ENCODE measurements around the gene OSMR.
A peak's percentile ranks its signal among the peaks of the same experiment; 100 is the strongest.

OSMR gene

DNA sequence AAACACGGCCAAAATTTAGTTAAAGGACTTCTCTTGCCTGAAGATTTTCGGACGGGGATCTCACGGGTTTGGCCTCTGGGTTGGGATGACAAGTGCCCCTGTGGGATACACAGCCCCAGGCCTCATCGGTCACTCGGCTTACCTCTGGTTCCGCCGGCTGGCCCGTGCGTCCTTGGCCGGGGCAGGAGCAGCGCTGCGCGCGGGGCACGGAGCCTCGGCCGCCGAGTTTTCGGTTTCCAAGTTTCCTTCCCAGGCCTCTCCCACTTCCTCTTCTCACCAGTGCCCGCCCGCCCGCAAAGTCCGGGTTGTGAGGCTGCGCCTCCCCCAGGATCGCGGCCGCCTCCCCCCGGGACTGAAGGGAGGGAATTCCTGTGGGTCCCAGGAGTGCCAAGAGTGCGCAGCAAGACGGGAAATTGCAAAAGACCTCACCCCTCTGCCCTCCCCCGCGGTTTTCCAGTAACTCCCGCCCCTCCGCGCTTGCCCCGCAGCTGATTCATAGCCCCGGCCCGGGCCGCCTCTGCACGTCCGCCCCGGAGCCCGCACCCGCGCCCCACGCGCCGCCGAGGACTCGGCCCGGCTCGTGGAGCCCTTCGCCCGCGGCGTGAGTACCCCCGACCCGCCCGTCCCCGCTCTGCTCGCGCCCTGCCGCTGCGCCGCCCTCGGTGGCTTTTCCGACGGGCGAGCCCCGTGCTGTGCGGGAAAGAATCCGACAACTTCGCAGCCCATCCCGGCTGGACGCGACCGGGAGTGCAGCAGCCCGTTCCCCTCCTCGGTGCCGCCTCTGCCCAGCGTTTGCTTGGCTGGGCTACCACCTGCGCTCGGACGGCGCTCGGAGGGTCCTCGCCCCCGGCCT lies at the start of gene OSMR:
TSS of gene OSMR (plus strand) at position 487 of the 853 bp plus-strand sequence. CDS start 23,033 bp downstream, outside the sequence.
- peak; percentile 58 for DNase-seq

DNA sequence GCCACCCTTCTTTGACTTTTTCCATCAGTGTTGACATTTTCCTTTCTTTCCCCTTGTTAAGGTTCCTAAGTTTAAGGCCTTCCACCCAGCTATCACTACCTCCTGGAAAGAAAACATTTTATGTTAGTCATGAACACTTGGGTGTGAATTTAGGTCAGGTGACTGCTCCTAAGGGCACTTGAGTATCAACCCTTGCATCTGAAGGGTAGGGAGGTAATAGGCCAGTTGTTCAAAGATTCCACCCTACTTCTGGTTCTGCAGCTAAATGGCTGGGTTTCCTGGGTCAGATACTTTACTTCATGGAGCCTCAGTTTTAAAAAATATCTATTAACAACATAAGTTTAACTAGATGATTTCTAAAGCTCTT lies 49.1 kb upstream of the OSMR start:
- DNase-seq = no peak

DNA sequence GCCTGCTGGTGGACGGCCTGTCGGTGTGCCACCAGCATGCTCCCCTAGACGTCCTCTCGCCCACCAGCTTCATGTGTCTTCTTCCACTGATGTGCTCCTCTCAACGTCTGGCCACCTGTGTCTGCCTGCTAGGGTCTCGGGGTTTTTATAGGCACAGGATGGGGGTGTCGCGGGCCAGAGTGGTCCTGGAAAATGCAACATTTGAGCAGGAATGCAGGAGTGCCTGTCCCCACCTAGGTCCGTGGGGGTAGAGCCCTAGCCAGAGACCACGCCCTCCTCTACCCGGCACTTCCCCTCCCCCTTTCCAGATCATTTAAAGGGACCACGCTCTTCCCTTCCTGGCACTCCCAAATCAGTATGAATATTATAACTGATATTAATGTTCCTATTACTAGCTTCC lies 48.0 kb upstream of the OSMR start:
- no peak for DNase-seq

DNA sequence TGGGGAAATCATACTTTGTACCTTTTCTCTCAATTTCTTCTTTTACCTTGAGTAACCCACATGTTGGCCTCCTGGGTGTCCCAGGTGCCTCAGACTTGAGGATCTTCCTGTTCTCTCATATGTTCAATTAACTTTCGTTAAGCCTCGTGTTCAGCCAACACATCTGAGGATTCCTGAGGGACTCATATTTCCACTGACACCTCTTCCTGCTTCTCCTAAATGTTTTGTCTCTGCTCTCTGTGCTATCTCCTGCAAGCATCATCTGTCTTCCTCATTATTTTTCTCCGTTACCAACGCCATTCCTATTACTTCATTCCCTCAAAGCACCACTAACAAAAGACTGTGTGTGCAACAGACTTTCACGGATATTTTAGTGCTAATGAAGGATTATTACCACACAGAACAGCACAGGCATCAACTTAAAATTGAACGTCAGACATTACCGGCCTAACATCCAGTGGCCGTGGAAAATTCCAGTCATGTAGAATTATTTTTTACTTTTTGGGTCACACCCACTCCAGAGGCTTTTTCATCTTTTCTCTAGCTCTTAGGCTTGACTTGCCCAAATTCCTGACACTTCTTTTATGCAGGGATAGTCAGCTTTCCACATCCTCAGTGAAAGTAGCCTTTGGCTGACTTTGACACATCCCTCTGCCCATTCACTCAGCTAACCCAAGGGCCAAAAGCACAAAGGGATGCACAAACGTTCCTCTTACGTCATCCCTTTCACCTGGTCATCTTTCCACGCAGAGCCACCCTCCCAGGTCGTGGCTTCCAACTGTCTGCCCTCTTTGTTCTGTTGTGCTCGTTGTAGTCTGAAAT lies 46.0 kb upstream of the OSMR start:
- no peak for DNase-seq

DNA sequence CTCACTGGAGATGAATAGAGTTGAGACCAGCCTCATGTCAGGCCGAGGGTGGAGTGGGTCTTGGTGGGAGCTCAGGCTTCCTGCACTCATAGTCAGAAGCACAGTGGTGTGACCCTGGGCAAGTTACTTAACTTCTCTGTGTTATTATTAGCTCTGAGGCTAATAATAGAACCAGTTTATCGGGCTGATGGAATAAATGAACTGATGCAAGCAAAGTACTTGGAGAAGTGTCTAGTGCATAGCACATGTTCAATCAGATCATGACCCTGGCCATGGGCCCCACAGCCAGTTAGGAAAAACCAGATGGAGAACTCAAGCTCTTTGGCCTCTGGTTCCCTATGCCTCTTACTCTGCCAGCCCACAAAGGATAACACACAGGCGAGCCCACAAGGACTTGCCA lies 45.3 kb upstream of the OSMR start:
- DNase-seq = no peak

DNA sequence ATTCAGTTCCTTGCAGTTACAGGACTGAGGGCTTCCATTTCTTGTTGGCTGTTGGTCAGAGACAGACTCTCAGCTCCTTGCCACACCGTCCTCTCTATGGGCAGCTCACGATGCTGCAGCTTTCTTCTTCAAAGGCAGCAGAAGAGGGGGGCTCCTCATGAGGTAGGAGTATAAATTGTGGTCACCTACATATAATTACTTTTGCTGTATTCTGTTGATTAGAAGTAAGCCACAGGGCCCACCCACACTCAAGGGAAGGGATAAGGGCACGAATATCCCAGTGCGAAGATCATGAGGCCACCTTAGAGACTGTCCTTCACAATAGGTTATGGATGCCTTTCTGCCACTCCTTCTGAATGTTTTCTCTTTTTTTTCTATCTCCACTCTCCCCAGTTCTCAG lies 43.7 kb upstream of the OSMR start:
- no peak for DNase-seq

DNA sequence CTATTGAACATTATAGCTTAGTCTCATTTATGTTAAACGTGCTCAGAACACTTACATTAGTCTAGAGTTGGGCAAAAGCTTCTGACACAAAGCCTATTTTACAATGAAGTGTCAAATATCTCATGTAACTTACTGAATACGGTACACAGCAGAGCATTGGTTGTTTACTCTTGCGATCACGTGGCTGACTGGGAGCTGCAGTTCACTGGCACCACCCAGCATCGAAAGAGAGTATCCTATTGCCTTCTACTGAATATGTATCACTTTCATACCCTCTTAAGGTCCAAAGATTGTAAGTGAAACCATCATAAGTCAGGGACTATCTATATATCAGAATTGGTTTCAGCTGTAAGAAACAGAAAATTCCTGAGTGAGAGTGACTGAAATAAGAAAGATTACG lies 42.6 kb upstream of the OSMR start:
- DNase-seq = no peak

DNA sequence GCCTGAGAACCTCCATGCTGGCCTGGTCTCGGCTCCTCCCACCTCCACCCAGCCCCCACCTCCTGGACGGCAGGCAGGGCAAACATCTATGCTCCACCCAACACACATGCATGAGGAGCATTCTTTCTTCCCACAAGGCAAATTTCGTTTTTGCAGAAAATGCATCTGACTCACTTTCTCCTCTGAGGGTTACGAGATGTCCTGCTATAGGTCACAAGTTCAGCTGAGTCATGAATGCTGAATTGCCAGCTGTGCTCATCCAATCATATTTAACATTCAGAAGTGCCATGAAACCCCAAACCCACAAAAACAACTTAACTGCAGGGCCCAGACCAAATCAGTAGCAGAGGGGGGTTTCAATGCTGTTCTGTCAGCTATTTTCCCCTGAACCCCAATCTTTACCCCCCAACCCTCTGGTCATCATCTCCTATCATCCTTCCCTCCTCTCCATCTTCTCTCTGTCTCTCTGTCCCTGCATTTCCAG lies 39.0 kb upstream of the OSMR start:
- DNase-seq = no peak

DNA sequence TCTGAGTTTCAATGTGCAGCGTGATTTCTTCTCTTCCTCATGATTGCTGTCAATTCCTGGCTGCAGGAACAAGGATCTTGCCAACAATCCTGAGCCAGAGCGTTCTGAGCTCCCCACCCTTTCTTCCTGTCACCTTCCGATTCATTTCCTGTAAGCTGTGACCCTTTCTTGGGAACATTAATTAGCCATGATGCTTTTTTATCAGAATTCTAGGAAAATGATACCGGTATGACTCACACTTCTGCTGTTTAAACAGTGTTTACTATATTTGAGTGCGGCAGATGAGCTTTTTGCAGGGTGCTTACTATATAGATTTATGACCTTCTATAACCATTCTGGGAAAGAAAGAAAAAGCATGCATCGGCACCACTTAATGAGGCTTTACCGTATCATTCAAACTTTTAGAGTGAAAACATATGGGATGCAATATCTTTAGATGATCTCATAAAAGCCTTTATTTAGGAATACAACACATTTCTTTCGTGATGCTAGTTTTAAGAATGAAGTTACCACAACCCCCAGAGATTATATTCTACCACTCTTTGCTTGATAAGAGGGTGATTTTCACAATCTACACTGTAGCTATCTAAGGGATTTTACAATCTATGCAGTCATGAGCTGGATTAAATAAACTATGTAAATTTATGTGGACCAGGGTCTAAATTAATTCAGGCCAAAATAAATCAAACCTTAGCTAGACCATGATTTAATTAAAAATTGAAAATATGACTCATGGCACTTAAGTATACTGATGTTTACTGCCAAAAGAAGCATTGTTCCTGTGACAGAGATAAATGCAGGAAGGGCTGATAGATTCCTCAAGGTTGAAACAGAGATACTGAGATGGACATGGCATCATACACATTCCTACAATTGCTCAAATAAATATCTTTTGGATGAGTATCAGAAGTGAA lies 38.0 kb upstream of the OSMR start:
- no peak for DNase-seq

DNA sequence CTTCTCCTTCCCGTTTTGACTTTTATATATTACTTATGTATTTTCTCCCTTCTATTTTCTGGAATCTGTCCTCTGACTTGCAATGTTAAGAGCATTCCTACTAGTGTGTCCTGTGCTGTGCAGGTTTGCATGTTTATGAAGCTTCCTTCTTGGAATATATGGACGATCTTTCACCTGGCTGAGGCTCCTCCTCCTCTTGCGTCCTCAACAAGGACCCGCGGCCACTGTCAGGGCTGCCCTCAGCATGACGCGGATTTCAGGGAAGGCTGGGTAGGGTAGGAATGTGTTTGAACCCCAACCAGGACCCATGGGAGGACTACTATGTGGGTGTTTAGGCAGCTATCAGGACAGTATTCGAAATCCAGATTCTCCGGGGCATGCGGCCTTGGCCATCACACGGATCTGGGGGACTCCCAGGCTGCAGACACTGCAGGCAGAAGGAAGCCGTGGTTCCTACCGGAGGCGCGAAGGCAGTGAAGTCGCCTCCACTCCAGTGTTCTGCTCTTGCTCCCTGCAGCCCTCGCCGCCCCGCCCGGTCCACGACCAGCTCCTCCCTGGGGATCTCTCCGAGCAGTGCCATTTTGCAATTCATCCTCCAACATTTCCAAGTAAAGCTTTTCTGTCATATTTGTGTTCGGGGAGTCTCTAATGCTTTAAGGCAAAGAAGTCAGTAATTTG lies 37.0 kb upstream of the OSMR start:
- no peak for DNase-seq

DNA sequence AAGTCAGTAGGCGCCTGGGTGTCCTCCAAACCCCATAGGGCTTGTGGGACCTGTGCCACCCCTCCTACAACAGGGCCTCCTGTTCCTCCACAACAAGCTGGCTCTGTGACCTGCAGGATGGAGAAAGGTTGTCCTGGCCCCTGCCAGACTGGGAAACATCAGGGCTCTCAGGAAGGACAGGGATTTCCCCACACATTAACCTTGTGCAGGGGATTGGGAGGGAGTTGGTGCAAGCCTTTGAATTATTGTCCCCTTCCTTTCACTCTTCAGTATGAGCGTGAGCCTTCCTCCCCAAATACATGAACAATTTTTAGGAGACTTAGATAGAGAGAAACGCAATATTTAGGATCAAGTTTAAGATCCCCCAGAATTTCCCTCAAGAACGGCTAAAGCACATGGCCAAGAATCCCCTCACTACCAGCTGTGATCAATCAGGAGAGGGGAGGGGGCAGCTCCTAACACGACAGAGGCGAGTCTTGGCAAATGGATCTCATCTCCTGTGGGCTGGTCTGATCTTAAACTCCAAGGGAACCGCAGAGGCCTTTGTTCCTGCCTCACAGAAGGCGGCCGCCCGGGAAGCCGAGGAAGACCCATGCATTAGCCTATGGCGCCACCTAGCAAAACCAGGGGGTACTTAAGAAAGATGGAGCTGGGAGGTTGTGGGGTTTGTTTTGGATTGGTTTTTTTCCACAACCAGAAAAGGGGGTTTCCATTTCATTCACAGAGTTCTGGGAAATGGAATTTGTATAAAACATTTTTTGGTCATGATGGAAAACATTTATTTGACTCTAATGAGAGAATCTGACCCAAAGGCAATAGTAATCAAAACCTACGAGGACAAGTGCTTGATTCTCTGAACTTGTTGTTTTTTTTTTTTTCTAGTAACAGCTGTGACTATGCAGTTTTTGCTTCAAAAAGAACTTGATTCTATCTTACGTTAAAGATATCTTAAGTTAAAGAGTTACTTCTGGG lies 36.1 kb upstream of the OSMR start:
- peak; percentile 62 for DNase-seq

DNA sequence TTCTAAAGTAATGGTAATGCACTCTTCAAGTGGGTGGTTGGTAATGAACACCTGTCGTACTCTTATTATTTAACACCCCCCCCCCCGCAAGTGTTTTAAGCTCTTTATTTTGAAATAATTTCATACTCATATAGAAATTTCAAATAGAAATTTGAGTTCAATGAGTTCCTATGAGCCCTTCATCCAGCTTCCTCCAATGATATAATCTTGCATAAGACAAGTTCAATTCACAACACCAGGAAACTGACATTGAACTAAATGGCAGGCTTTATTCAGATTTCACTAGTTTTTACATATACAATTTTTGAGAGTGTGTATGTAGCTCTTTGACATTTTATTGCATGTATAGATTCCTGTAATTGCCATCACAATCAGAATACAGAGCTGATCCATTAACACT lies 30.9 kb upstream of the OSMR start:
- no peak for DNase-seq

DNA sequence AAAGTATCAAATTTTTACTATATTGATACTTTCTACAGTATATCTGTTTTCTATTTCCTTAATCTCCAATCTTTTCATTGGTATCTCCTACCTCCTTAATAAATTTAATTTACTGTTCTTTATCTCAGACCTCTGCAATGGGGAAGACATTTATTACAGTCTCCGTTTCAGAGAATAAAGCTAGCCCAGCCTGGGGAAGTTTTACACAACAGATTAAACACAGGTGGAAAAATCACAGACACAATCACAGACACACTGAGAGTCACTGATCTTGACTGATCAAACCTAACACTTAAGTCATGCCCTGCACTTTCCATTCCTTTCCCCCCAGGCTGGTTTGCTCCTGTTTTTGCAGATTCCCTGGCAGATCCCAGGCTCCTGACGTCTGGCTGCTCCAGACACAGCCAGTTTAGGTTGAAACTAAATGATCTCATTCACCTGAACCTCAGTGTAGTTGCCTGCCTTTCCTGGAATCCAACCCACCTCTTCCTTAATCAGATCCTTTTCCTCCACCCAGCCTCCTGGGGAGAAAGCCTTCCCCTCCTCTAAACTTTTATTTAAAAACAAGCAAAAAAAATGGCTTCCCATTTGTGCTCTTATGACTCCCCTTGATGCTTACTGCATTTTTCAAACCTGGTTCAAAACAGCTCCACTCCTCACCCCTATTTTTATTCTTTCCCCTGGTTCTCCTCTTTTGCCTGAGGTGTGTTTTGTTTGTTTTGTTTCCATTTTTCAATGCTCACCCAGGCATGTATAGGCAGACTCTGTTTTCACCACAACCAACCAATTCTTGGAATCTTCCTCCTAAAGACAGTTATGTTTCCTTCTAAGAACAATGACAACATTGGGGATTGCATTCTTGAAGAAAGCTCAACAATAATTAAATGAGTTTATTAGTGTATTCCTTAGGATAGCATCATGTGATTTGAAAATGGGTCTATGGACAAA lies 29.5 kb upstream of the OSMR start:
- no peak for DNase-seq

DNA sequence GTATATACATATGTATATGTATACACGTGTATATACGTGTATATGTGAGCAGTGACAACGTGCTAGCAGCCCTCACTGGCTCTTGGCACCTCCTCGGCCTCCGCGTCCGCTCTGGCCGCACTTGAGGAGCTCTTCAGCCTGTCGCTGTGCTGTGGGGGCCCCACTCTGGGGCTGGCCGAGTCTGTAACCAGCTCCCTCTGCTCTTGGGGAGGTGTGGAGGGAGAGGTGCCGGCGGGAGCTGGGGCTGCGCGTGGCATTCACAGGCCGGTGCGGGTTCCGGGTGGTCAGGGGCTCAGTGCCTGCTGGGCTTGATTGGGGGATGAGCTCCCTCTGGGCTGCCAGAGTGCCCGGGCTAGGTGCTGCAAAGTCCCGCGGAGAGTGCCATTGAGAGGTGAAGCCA lies 24.1 kb upstream of the OSMR start:
- DNase-seq = no peak

DNA sequence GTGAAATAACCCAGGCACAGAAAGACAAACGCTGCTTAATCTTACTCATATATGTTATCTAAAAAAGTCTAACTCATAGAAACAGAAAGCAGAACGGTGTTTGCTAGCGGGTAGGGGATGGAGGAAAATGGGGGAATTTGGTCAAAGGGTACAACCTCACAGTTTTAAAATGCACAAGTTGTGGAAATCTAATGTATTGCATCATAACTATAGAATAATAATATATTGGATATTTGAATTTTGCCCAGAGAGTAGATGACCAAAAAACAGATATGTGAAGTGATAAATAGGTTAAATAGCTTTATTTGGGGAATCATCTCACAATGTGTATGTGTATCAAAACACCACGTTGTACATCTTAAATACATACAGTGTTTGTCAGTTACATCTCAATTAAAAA lies 22.3 kb upstream of the OSMR start:
- no peak for DNase-seq

DNA sequence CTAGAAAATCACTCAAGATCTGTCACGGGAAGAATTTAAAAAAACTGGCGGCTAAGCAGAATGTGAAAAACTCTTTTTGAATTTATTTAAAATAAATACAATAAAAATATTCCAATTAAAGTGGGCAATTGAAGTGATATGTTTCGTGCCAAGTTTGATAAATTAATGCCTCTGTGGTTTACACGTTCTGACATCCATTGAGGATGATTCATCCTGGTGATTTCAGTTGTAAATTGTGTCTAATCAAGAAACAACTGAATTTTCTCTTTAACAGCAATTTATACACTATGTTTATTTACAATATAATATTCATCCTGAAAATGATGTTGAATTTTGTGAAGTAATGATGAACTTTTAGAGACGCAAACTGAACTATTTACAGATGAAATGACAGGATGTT lies 21.0 kb upstream of the OSMR start:
- no peak for DNase-seq

DNA sequence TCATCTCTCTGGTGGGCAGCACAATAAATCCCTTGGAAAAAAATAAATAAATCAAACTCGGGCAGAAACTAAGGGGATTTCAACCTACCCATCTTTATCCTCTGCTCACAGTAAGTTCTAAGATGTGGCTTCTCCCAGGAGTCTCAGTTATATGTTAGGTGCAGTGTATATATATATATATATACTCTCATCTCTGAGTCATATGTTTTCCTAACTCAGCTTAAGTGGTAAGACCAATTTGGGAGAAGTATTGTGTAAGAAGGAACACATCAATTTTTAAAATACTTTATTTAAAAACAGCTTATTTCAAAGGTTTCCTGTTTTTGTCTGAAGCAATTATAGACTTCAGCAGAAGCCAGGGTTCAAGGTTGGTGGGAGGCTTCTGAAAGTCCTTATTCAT lies 20.3 kb upstream of the OSMR start:
- DNase-seq = no peak

DNA sequence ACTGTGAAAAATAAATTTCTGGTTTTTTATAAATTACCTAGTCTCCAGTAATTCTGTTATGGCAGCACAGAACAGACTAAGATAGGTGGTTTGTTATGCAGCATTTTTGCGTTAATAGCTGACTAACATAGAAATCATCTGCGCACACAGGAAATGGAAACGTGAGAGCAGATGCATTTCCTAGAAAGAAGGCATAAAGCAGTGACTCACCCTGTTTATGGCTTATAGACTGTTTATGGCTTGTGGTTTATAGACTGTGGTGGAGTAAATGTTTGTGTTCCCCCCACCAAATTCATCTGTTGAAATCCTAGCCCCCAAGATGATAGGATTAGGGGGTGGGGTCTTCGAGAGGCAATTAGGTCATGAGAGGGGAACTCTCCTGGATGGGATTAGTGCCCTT lies 18.3 kb upstream of the OSMR start:
- no peak for DNase-seq

DNA sequence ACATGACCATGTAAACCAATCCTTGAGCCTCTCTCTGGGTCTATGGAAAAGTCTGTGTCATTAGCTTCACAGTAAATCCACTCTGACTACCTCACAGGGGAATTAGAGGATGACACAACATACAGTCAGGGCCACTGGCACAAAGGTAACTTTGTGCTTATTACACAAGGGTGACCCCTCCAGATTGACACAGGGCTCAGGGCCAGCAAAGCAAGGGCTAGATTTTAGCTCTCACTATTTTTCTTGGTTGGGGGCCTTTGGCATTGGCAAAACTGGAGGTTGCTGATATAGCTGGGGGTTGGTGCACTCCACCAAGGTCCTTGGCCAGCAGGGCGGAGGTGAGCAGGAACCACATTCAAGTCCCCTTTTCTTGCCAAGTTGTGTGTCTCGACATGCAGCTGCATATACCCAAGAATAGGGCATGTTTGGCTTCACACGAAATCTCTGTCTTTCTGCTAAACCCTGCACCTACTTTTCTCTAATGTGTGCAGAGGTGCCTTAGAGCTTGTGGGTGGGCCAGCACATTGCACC lies 15.2 kb upstream of the OSMR start:
- no peak for DNase-seq

DNA sequence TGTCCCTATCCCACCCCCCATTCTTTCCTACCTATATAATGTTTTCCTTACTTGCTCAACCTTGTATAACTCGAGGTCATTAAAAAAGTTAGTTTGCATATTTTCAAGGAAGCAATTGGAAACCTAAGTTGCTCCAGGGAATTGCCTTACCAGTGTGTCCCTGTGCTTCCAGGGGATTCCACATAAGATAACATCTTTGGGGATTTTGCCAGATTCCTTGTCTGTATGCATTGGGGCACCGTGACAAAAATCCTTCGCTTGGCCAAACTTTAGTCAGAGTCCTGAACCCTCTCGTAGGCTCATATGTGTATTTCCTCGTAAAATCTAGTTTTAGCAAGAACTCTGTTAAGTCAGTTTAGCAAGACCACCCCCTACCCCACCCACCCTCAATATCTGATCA lies 14.7 kb upstream of the OSMR start:
- no peak for DNase-seq

Measured in DMS 273 treated with DMSO at 0.1 percent for 48 hours (cell line).